Type B pancreatic cell (in vitro differentiated cells): ENCODE results near the gene S100Z. TPM values are rescaled to one million over a fixed set of nuclear protein-coding genes. Genes with fewer than 3 reads are reported as not detected.

Experiments
- DNase-seq: peaks from one replicate; pipeline ENCODE4 v3.0.0; 2021; ENCODE audit warnings: mixed read lengths; ENCODE audit not compliant: unreplicated experiment; ENCODE audit errors: extremely low spot score
- H3K27ac Mint-ChIP-seq: 2 replicates; pipeline ENCODE4 v1.8.0; 2021; ENCODE audit warnings: mild to moderate bottlenecking, mixed read lengths
- H3K27me3 Mint-ChIP-seq: 2 replicates; pipeline ENCODE4 v1.8.0; 2021; ENCODE audit warnings: mixed read lengths
- H3K36me3 Mint-ChIP-seq: 2 replicates; pipeline ENCODE4 v1.8.0; 2021; ENCODE audit warnings: mixed read lengths
- H3K4me1 Mint-ChIP-seq: one replicate; pipeline ENCODE4 v1.8.0; 2021; ENCODE audit warnings: mixed read lengths; ENCODE audit not compliant: unreplicated experiment
- H3K4me3 Mint-ChIP-seq: 2 replicates; pipeline ENCODE4 v1.8.0; 2021; ENCODE audit warnings: mild to moderate bottlenecking, mixed read lengths
- H3K9me3 Mint-ChIP-seq: 2 replicates; pipeline ENCODE4 v1.8.0; 2021; ENCODE audit warnings: mixed read lengths
- CTCF ChIP-seq: fragments of 200-600 bp; sonication (generic); conservative IDR thresholded peaks from 2 replicates; pipeline ENCODE4 v1.5.0; 2021; ENCODE audit warnings: antibody characterized with exemption, mild to moderate bottlenecking
- total RNA-seq: library from RNA; stranded (reverse); gene quantifications from 2 replicates; pipeline ENCODE4 v1.2.1, GENCODE V29; 2021; ENCODE audit warnings: low replicate concordance

The S100Z gene
- total RNA-seq, 1 donor from 2014 or later = 0.56 TPM

DNA sequence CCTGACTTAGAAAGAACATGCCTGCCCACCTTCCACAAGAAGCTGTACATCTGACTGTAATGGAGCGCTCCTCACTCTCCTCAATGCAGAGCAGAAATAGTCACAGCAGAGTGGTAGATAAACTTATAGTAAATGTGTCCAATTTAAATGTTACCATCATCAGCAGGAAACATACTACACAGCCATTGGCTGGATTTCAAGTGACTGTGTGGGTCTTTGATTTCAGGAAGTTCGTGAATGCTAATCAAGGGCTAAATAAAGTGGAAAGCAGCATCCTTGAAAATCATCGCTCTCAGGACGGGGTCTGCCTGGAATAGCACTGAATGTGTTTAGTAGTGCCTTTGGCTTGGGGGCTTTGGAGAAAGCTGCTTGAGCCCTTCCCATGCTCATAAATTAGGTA is 70.7 kb downstream of the S100Z start:
- H3K4me1 Mint-ChIP-seq = no peaks in the 10 kb centered on the region
- no peaks in the 10 kb centered on the region for H3K36me3 Mint-ChIP-seq
- no peaks in the 10 kb centered on the region for H3K9me3 Mint-ChIP-seq
- H3K27me3 Mint-ChIP-seq = peaks cover 3% of the 10 kb centered on the region
- no peak overlapping the region for H3K27ac Mint-ChIP-seq
- no peak overlapping the region for H3K4me3 Mint-ChIP-seq
- DNase-seq = no peak
- no peak for TF ChIP-seq CTCF

- Mint-ChIP-seq H3K4me3 (no peak overlapping the region), H3K4me1 (no peaks in the 10 kb centered on the region), H3K36me3 (no peaks in the 10 kb centered on the region), H3K9me3 (no peaks in the 10 kb centered on the region), H3K27me3 (peaks cover 15% of the 10 kb centered on the region), H3K27ac (no peak overlapping the region)
- DNase-seq = no peak
- no peak for TF ChIP-seq CTCF
These were observed 76.7 kb downstream of the S100Z start for GRCh38 chr5:76926329-76927105.

GRCh38 chr5:76927961-76928360 is 78.1 kb downstream of the S100Z start:
- H3K27ac Mint-ChIP-seq = no peak overlapping the region
- H3K9me3 Mint-ChIP-seq = no peaks in the 10 kb centered on the region
- TF ChIP-seq CTCF = no peak
- H3K4me3 Mint-ChIP-seq = no peak overlapping the region
- no peaks in the 10 kb centered on the region for H3K4me1 Mint-ChIP-seq
- H3K27me3 Mint-ChIP-seq = peaks cover 17% of the 10 kb centered on the region
- DNase-seq = no peak
- no peaks in the 10 kb centered on the region for H3K36me3 Mint-ChIP-seq

GRCh38 chr5:76930083-76930482 is 80.3 kb downstream of the S100Z start:
- no peak for TF ChIP-seq CTCF
- H3K27me3 Mint-ChIP-seq = peaks cover 14% of the 10 kb centered on the region
- no peak overlapping the region for H3K27ac Mint-ChIP-seq
- H3K36me3 Mint-ChIP-seq = no peaks in the 10 kb centered on the region
- no peaks in the 10 kb centered on the region for H3K4me1 Mint-ChIP-seq
- no peak overlapping the region for H3K4me3 Mint-ChIP-seq
- DNase-seq = no peak
- peaks cover 4% of the 10 kb centered on the region for H3K9me3 Mint-ChIP-seq

DNA sequence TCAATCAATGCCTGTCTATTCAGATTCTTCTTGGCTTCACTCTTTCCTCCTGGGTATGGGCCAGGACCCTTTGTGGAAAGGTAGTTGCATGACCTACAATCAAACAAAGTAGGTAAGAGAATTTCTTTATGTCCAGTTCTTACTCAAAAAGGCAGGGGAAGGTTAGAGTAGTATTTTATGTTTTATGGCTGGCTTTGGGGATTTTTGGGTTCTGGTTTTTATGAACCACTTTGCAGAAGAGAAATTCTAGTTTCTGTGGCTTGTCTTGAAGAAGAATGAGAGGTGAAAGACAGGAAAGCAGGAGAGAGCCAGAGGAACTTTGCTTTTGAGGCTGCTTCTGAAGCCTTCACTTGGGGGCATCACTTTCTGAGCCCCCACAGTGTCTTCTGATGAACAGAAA is 88.4 kb downstream of the S100Z start:
- peaks cover 4% of the 10 kb centered on the region for H3K9me3 Mint-ChIP-seq
- no peak for TF ChIP-seq CTCF
- peaks cover 3% of the 10 kb centered on the region for H3K27me3 Mint-ChIP-seq
- DNase-seq = no peak
- no peak overlapping the region for H3K27ac Mint-ChIP-seq
- peaks cover 2% of the 10 kb centered on the region for H3K4me1 Mint-ChIP-seq
- no peak overlapping the region for H3K4me3 Mint-ChIP-seq
- H3K36me3 Mint-ChIP-seq = no peaks in the 10 kb centered on the region
